K562 (cell line): ENCODE results near the gene TIMP2. TPM values are rescaled to one million over a fixed set of nuclear protein-coding genes. Genes with fewer than 3 reads are reported as not detected.

Experiments used
- ATF1 ChIP-seq, 2 experiments: fragments of 450-650 bp in 1 of 2; IDR thresholded peaks; 2 replicates each; pipeline ENCODE4 v1.6.1; 2016; ENCODE audit warnings: missing compliant biosample characterization in 1 of 2, missing genetic modification characterization in 1 of 2
- EHMT2 ChIP-seq: fragments of 450-650 bp; IDR thresholded peaks from 2 replicates; pipeline ENCODE4 v1.6.1; 2018; ENCODE audit warnings: antibody characterized with exemption
- HNRNPUL1 ChIP-seq: fragments of 200-400 bp; formaldehyde crosslinking; IDR thresholded peaks from 2 replicates; pipeline ENCODE4 v1.6.1; 2017; ENCODE audit warnings: low read length
- KDM2B ChIP-seq: fragments of 250-450 bp; sonication (Bioruptor Pico); IDR thresholded peaks from 2 replicates; pipeline ENCODE4 v1.8.0; 2021; ENCODE audit warnings: mild to moderate bottlenecking, moderate library complexity
- NR2C1 ChIP-seq, 2 experiments: fragments of 450-650 bp; IDR thresholded peaks; 2 replicates each; pipeline ENCODE4 v1.6.1; 2017; ENCODE audit warnings: mild to moderate bottlenecking in 2 of 2, antibody characterized with exemption in 1 of 2, inconsistent platforms in 1 of 2, missing compliant biosample characterization in 1 of 2, missing genetic modification characterization in 1 of 2
- POLR2G ChIP-seq: fragments of 200-400 bp; formaldehyde crosslinking; IDR thresholded peaks from 2 replicates; pipeline ENCODE4 v1.6.1; 2017; ENCODE audit warnings: low read depth, mild to moderate bottlenecking, antibody characterized with exemption, low read length, moderate library complexity
- PTRF ChIP-seq: fragments of 450-650 bp; IDR thresholded peaks from 2 replicates; pipeline ENCODE4 v1.6.1; 2016; ENCODE audit warnings: mild to moderate bottlenecking, missing genetic modification characterization, missing compliant biosample characterization
- TCF3 ChIP-seq: sonication (generic); formaldehyde crosslinking; IDR thresholded peaks from 2 replicates; pipeline ENCODE4 v1.4.0; 2020; ENCODE audit warnings: mild to moderate bottlenecking, missing genetic modification reagents
- ZNF124 ChIP-seq: sonication (generic); formaldehyde crosslinking; IDR thresholded peaks from 2 replicates; pipeline ENCODE4 v1.8.1; 2022; ENCODE audit warnings: missing genetic modification reagents
- ZNF408 ChIP-seq: fragments of 250-450 bp; sonication (Bioruptor Pico); IDR thresholded peaks from 2 replicates; pipeline ENCODE4 v1.4.0; 2020; ENCODE audit warnings: low read depth, mild to moderate bottlenecking, moderate library complexity
- polyA plus RNA-seq, 8 experiments: library from polyadenylated mRNA; depleted of rRNA in 4 of 8; stranded (reverse) in 5 of 8; unstranded in 3 of 8; fragments of >200 nt; fragmentation: Nextera tagmentation in 2 of 8; fragmentation: Illumina TruSeq in 1 of 8; extraction: Ambion mirVana in 2 of 8; extraction: Trizol in 1 of 8; gene quantifications; 2 replicates each; pipeline versions ENCODE4 v1.2.1 to v1.2.3, GENCODE V29; 2011 to 2014; ENCODE audit warnings: inconsistent platforms in 1 of 8, missing spikeins in 1 of 8
- total RNA-seq, 7 experiments: library from RNA; depleted of rRNA in 6 of 7; stranded (reverse); fragments of >200 nt in 6 of 7; fragmentation: Illumina TruSeq in 2 of 7; extraction: Trizol in 2 of 7; gene quantifications; 2 replicates each; pipeline versions ENCODE4 v1.2.1 to v1.2.3, GENCODE V29; 2011 to 2021; ENCODE audit warnings: low replicate concordance in 1 of 7
- TF ChIP-seq, protein P1 (sequence below): sonication (generic); formaldehyde crosslinking; IDR thresholded peaks from 2 replicates; pipeline ENCODE4 v1.8.1; 2022; ENCODE audit warnings: missing genetic modification reagents
- TF ChIP-seq, protein P2 (sequence below): sonication (generic); IDR thresholded peaks from 2 replicates; pipeline ENCODE4 v1.6.1; 2016
- TF ChIP-seq, protein P3 (sequence below): IDR thresholded peaks from 2 replicates; pipeline ENCODE4 v1.6.1; 2012; ENCODE audit warnings: low read depth, low read length, improper control_type of control experiment, borderline replicate concordance
- TF ChIP-seq, protein P4 (sequence below): sonication (generic); formaldehyde crosslinking; IDR thresholded peaks from 2 replicates; pipeline ENCODE4 v1.8.1; 2023; ENCODE audit warnings: mild to moderate bottlenecking, missing genetic modification reagents
- TF ChIP-seq, protein P5 (sequence below): fragments of 450-650 bp; formaldehyde crosslinking; IDR thresholded peaks from 2 replicates; pipeline ENCODE4 v1.4.0; 2022; ENCODE audit warnings: missing genetic modification characterization
- TF ChIP-seq, protein P6 (sequence below): fragments of 450-650 bp; IDR thresholded peaks from 2 replicates; pipeline ENCODE4 v1.6.1; 2017; ENCODE audit warnings: mild to moderate bottlenecking, moderate library complexity
- TF ChIP-seq, protein P7 (sequence below): fragments of 450-650 bp; formaldehyde crosslinking; IDR thresholded peaks from 2 replicates; pipeline ENCODE4 v1.4.0; 2020; ENCODE audit warnings: mild to moderate bottlenecking, moderate library complexity

TIMP2 gene
- total and polyA plus RNA-seq, 9 of the 15 experiments (the other 6 are each of a cell fraction or from before 2014, with no cell fraction given): 0.55 TPM; not detected in 8

DNA sequence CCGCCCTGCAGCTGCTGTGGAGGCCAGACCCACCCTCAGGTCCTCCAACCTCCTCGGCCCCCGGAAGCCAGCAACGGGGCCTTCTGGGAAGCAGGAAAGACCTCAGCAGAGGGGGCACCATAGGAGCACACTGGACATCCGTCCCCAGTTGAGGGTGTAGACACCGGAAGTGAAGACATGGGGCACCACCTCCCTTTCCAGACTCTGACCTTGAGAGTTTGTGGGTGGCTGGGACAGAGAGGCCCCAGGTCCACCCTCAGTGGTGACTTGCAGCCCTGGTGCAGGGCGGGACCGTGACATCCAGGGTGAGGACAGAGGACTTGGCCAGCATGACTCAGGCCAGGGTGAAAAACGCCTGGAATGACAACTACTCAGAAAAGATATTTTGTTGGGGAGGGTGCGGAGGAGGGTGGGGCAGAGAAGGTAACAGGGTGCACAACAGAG lies 42.1 kb downstream of the TIMP2 start (continued):
- TF ChIP-seq, protein P1, sequence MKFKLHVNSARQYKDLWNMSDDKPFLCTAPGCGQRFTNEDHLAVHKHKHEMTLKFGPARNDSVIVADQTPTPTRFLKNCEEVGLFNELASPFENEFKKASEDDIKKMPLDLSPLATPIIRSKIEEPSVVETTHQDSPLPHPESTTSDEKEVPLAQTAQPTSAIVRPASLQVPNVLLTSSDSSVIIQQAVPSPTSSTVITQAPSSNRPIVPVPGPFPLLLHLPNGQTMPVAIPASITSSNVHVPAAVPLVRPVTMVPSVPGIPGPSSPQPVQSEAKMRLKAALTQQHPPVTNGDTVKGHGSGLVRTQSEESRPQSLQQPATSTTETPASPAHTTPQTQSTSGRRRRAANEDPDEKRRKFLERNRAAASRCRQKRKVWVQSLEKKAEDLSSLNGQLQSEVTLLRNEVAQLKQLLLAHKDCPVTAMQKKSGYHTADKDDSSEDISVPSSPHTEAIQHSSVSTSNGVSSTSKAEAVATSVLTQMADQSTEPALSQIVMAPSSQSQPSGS (CRISPR knock-in tag): no peak
- TF ChIP-seq PTRF (tag): no peak
- TF ChIP-seq, protein P2, sequence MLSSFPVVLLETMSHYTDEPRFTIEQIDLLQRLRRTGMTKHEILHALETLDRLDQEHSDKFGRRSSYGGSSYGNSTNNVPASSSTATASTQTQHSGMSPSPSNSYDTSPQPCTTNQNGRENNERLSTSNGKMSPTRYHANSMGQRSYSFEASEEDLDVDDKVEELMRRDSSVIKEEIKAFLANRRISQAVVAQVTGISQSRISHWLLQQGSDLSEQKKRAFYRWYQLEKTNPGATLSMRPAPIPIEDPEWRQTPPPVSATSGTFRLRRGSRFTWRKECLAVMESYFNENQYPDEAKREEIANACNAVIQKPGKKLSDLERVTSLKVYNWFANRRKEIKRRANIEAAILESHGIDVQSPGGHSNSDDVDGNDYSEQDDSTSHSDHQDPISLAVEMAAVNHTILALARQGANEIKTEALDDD: no peak
- no peak for TF ChIP-seq ATF1 (CRISPR knock-in tag; IDR thresholded peaks at IDR 0.05)
- TF ChIP-seq ATF1 (tag; IDR thresholded peaks at IDR 0.05): no peak
- TF ChIP-seq ZNF124 (CRISPR knock-in tag): no peak
- TF ChIP-seq EHMT2: peak; percentile 50; the same call in 1 of the 2 replicates
- no peak for TF ChIP-seq ZNF408 (CRISPR knock-in tag)
- TF ChIP-seq, protein P3, sequence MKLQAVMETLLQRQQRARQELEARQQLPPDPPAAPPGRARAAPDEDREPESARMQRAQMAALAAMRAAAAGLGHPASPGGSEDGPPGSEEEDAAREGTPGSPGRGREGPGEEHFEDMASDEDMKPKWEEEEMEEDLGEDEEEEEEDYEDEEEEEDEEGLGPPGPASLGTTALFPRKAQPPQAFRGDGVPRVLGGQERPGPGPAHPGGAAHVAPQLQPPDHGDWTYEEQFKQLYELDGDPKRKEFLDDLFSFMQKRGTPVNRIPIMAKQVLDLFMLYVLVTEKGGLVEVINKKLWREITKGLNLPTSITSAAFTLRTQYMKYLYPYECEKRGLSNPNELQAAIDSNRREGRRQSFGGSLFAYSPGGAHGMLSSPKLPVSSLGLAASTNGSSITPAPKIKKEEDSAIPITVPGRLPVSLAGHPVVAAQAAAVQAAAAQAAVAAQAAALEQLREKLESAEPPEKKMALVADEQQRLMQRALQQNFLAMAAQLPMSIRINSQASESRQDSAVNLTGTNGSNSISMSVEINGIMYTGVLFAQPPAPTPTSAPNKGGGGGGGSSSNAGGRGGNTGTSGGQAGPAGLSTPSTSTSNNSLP: no peak
- TF ChIP-seq, protein P4, sequence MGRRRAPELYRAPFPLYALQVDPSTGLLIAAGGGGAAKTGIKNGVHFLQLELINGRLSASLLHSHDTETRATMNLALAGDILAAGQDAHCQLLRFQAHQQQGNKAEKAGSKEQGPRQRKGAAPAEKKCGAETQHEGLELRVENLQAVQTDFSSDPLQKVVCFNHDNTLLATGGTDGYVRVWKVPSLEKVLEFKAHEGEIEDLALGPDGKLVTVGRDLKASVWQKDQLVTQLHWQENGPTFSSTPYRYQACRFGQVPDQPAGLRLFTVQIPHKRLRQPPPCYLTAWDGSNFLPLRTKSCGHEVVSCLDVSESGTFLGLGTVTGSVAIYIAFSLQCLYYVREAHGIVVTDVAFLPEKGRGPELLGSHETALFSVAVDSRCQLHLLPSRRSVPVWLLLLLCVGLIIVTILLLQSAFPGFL (CRISPR knock-in tag): no peak
- TF ChIP-seq POLR2G: no peak
- TF ChIP-seq, protein P5, sequence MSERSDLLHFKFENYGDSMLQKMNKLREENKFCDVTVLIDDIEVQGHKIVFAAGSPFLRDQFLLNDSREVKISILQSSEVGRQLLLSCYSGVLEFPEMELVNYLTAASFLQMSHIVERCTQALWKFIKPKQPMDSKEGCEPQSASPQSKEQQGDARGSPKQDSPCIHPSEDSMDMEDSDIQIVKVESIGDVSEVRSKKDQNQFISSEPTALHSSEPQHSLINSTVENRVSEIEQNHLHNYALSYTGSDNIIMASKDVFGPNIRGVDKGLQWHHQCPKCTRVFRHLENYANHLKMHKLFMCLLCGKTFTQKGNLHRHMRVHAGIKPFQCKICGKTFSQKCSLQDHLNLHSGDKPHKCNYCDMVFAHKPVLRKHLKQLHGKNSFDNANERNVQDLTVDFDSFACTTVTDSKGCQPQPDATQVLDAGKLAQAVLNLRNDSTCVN: no peak
- TF ChIP-seq, protein P6, sequence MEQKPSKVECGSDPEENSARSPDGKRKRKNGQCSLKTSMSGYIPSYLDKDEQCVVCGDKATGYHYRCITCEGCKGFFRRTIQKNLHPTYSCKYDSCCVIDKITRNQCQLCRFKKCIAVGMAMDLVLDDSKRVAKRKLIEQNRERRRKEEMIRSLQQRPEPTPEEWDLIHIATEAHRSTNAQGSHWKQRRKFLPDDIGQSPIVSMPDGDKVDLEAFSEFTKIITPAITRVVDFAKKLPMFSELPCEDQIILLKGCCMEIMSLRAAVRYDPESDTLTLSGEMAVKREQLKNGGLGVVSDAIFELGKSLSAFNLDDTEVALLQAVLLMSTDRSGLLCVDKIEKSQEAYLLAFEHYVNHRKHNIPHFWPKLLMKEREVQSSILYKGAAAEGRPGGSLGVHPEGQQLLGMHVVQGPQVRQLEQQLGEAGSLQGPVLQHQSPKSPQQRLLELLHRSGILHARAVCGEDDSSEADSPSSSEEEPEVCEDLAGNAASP: no peak
- peak; percentile 39; the same call in 1 of the 2 replicates for TF ChIP-seq TCF3 (CRISPR knock-in tag)
- TF ChIP-seq, protein P7, sequence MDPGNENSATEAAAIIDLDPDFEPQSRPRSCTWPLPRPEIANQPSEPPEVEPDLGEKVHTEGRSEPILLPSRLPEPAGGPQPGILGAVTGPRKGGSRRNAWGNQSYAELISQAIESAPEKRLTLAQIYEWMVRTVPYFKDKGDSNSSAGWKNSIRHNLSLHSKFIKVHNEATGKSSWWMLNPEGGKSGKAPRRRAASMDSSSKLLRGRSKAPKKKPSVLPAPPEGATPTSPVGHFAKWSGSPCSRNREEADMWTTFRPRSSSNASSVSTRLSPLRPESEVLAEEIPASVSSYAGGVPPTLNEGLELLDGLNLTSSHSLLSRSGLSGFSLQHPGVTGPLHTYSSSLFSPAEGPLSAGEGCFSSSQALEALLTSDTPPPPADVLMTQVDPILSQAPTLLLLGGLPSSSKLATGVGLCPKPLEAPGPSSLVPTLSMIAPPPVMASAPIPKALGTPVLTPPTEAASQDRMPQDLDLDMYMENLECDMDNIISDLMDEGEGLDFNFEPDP (CRISPR knock-in tag): no peak
- TF ChIP-seq HNRNPUL1: no peak
- TF ChIP-seq KDM2B (CRISPR knock-in tag): no peak
- TF ChIP-seq NR2C1 (IDR thresholded peaks at IDR 0.05): no peak; the same call in 1 of the 2 replicates
- peak; percentile 76 for TF ChIP-seq NR2C1 (tag; IDR thresholded peaks at IDR 0.05)
